HCT116 (cell line): Measurements from ENCODE around the gene TMPRSS3.

ENCODE experiments used
- EZH2 ChIP-seq: fragments of 200-600 bp; sonication (generic); IDR thresholded peaks from 2 replicates; pipeline ENCODE4 v1.6.1; 2017; ENCODE audit warnings: antibody characterized with exemption, mixed run types
- POLR2A ChIP-seq: IDR thresholded peaks from 2 replicates; pipeline ENCODE4 v1.7.0; 2011; ENCODE audit warnings: borderline replicate concordance; ENCODE audit not compliant: insufficient read depth, insufficient read length; ENCODE audit errors: extremely low read depth
- RAD21 ChIP-seq: IDR thresholded peaks from 2 replicates; pipeline ENCODE4 v1.6.1; 2012; ENCODE audit warnings: low read depth, mild to moderate bottlenecking
- SP1 ChIP-seq: IDR thresholded peaks from 2 replicates; pipeline ENCODE4 v1.6.1; 2012; ENCODE audit warnings: low read depth
- TCF7L2 ChIP-seq: IDR thresholded peaks from 2 replicates; pipeline ENCODE4 v1.7.0; 2011; ENCODE audit warnings: borderline replicate concordance, inconsistent platforms; ENCODE audit not compliant: insufficient read depth, insufficient read length; ENCODE audit errors: extremely low read depth
- ZNF274 ChIP-seq: fragments of 200-500 bp; sonication (Bioruptor generic); IDR thresholded peaks from 2 replicates; pipeline ENCODE4 v1.6.1; 2014; ENCODE audit warnings: mild to moderate bottlenecking, low read depth, low read length, inconsistent platforms
- TF ChIP-seq, protein P1 (sequence below), 3 experiments: fragments of 200-600 bp in 1 of 3; sonication (generic) in 1 of 3; IDR thresholded peaks in 2 of 3; conservative IDR thresholded peaks in 1 of 3; 2 replicates each; pipeline ENCODE4 v1.5.1; 2012 to 2017; ENCODE audit warnings: low read depth in 2 of 3, low read length in 2 of 3, antibody characterized with exemption in 1 of 3, borderline replicate concordance in 1 of 3, control low read depth in 1 of 3, mild to moderate bottlenecking in 1 of 3, mixed read lengths in 1 of 3, mixed run types in 1 of 3, moderate library complexity in 1 of 3; ENCODE audit not compliant: insufficient read depth in 1 of 3
- TF ChIP-seq, protein P2 (sequence below): IDR thresholded peaks from 2 replicates; pipeline ENCODE4 v1.6.1; 2012

- TF ChIP-seq, protein P1, sequence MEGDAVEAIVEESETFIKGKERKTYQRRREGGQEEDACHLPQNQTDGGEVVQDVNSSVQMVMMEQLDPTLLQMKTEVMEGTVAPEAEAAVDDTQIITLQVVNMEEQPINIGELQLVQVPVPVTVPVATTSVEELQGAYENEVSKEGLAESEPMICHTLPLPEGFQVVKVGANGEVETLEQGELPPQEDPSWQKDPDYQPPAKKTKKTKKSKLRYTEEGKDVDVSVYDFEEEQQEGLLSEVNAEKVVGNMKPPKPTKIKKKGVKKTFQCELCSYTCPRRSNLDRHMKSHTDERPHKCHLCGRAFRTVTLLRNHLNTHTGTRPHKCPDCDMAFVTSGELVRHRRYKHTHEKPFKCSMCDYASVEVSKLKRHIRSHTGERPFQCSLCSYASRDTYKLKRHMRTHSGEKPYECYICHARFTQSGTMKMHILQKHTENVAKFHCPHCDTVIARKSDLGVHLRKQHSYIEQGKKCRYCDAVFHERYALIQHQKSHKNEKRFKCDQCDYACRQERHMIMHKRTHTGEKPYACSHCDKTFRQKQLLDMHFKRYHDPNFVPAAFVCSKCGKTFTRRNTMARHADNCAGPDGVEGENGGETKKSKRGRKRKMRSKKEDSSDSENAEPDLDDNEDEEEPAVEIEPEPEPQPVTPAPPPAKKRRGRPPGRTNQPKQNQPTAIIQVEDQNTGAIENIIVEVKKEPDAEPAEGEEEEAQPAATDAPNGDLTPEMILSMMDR (IDR thresholded peaks at IDR 0.05 in 2 of 3, conservative IDR thresholded peaks at IDR 0.05 in 1 of 3; ENCODE audit: borderline replicate concordance in 1 of 3, insufficient read depth in 1 of 3, low read depth in 2 of 3, low read length in 2 of 3) = no peak
- TF ChIP-seq TCF7L2 = no peak
- no peak for TF ChIP-seq SP1
- TF ChIP-seq EZH2 = no peak
- TF ChIP-seq ZNF274 = no peak
- no peak for TF ChIP-seq RAD21
- TF ChIP-seq, protein P2, sequence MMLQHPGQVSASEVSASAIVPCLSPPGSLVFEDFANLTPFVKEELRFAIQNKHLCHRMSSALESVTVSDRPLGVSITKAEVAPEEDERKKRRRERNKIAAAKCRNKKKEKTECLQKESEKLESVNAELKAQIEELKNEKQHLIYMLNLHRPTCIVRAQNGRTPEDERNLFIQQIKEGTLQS = no peak
- TF ChIP-seq POLR2A = no peak
Observed at GRCh38 chr21:42358937-42359336, 36.9 kb downstream of the TMPRSS3 start.
